ENCODE data around the gene GPC6.

Gene GPC6

DNA sequence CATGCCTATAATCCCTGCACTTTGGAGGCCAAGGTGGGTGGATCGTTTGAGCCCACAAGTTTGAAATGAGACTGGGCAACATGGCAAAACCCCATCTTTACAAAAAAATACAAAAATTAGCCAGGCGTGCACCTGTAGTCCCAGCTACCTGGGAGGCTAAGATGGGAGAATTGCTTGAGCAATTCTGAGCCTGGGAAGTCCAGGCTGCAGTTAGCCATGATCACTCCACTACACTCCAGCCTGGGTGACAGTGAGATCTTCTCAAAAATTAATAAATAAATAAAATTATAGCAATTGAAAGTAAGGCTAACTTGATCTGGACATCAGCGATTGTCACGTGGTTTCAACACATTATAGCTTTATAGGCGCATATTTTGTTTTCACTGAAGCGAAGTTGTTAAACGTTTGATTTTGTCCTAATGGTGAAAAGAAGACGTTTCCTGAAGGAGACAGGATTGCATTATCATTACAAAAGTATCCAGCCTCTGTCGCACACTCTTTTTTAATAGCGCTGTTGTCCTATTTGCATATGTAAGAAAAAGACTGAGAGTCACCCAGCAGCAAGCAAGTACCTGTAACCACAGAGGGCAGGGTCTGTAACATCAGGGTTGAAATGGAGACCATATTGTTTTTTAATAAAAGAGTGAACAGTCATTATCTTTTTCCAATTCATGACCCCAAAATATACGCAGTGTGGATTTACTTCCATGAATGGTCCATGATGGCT, 917.2 kb downstream of the GPC6 start:
- ATAC-seq (no peak), DNase-seq (ENCODE audit: low spot score in 2 of 2) (no peak)
- H3K9me3 Mint-ChIP-seq = no peaks in the 10 kb centered on the region
- H3K36me3 Mint-ChIP-seq = no peaks in the 10 kb centered on the region
- no peaks in the 10 kb centered on the region for H3K4me1 Mint-ChIP-seq
- no peak overlapping the region for H3K27ac Mint-ChIP-seq
- H3K4me3 Mint-ChIP-seq = no peak overlapping the region

DNA sequence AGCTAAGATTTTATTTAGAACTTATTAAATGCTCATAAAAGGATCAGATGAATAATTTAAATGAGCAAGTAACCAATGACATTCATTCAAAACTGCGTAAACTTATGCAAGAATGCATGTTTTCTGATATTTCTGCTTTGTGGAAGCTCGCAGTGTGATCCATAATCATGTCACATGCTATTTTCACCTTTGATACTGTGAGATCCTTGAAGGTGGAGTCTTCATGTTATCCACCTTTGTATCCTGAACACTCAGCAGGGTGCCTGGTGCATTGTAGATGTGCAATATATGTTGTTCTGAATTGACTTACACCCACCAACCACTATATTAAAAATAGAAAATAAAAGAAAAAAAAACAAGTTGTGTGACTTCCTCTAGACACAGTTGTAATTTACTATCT, 919.4 kb downstream of the GPC6 start:
- DNase-seq (ENCODE audit: low spot score in 2 of 2) (no peak), ATAC-seq (no peak)
- H3K9me3 Mint-ChIP-seq = no peaks in the 10 kb centered on the region
- H3K27ac Mint-ChIP-seq = no peak overlapping the region
- no peaks in the 10 kb centered on the region for H3K4me1 Mint-ChIP-seq
- no peak overlapping the region for H3K4me3 Mint-ChIP-seq
- no peaks in the 10 kb centered on the region for H3K36me3 Mint-ChIP-seq

DNA sequence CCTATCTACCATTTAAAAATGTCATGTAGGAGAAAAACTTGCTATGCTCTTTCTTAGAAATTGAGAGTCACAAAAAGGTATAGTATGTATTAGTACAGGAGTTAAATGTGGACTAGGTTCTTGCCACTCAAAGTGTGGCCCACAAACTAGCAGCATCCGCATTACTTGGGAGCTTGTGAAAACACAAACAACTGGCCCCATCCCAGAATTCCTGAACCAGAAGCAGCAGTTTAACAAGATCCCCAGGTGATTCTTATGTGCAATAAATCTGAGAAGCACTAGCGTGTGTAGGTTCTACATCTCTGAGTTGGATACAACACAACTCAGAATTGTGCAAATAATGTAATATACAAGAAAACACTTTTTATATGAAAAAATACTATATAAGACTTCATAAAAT, 927.0 kb downstream of the GPC6 start:
- DNase-seq (ENCODE audit: low spot score in 2 of 2) (no peak), ATAC-seq (no peak)
- H3K4me1 Mint-ChIP-seq = no peaks in the 10 kb centered on the region
- no peaks in the 10 kb centered on the region for H3K36me3 Mint-ChIP-seq
- H3K4me3 Mint-ChIP-seq = no peak overlapping the region
- H3K9me3 Mint-ChIP-seq = peaks cover 3% of the 10 kb centered on the region
- no peak overlapping the region for H3K27ac Mint-ChIP-seq

DNA sequence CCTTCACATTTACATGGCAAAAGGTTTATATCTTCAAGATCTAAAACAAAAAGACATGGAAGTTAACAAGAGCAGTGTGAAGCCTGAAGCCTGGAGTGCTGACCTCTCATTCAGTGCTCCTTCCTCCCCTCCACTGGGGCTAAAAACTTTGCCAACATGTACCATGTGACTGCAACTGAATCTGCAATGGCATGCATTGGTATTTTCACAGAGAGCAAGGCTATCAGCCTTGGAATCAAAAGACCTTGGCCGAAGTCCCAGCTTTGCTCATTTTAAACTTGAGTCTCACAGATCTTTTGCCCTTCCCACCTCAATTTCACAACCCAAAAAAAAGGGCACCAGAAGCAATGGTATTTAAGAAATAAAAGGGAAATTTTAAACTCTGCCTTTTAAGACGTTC, 927.8 kb downstream of the GPC6 start:
- DNase-seq (ENCODE audit: low spot score in 2 of 2) (no peak), ATAC-seq (no peak)
- Mint-ChIP-seq H3K4me1 (no peaks in the 10 kb centered on the region), H3K9me3 (peaks cover 3% of the 10 kb centered on the region), H3K27ac (no peak overlapping the region), H3K4me3 (no peak overlapping the region), H3K36me3 (no peaks in the 10 kb centered on the region)

DNA sequence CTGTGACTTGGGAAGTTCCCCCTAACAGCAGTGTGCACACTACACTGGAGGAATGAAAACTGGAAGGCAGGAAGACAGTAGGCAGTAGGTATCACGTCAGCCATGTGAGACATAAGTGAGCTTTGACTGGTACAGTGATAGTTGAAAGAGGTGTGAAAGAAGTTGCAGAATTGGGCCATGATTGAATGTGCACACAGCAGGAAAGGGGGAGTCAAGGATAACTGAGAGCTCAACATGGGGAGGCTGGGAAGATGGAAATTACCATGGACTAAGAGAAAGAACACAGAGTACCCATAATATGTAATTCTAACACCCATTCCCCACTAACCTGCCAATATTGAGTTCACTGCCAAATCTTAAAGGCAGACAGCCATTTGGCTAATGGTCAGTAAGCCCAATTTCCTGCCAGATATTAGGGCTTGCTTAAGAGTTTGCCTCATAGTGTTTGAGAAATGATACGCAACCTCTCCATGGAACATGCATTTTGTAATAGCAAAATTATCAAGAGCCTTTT, 931.2 kb downstream of the GPC6 start:
- H3K36me3 Mint-ChIP-seq = no peaks in the 10 kb centered on the region

DNA sequence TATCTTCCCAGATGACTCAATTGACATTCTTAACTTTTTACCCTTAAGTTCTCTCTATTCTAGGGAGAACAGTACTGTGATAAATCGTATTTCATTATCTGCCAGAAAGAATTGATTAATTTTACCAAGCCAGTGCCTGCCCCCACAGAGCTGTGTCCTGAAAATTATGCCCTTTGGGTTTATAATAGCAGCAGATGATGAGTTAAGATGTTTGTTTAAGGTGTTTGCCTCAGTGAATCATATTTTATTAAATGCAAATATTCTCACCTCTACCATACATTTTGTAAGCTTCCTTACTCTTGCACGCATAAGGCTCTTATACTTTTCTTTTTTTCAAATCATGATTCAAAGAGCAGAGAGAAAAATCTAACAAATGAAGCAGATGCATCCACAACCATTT, 934.3 kb downstream of the GPC6 start:
- H3K4me1 Mint-ChIP-seq = no peaks in the 10 kb centered on the region
- H3K27ac Mint-ChIP-seq = no peak overlapping the region
- DNase-seq (ENCODE audit: low spot score in 2 of 2) (no peak), ATAC-seq (no peak)
- H3K4me3 Mint-ChIP-seq = no peak overlapping the region
- H3K36me3 Mint-ChIP-seq = no peaks in the 10 kb centered on the region
- peaks cover 3% of the 10 kb centered on the region for H3K9me3 Mint-ChIP-seq

More for the DNA sequence above, 931.2 kb downstream of the GPC6 start:
- H3K4me3 Mint-ChIP-seq = no peak overlapping the region
- DNase-seq (ENCODE audit: low spot score in 2 of 2) = no peak
- peaks cover 3% of the 10 kb centered on the region for H3K9me3 Mint-ChIP-seq
- H3K4me1 Mint-ChIP-seq = no peaks in the 10 kb centered on the region
- no peak for ATAC-seq
- H3K27ac Mint-ChIP-seq = no peak overlapping the region

DNA sequence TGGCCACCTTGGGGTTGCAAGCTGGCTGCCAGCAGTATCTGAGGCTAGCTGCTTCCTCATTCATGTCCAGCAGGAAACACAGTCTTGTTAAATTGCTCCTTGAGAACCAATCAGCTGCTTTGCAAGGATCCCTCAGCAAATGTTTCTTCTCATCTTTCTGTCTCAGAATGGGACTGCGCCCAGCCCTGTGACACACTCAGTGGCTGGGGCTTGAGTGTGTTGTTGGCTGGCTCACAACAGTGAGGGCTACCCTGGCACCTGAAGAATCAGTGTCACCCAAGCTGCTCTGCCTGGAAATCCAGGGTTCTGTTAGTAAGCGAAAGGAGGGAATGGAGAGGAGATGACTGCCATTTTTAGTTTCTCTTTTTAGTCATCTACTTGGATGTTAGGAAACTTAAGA, 935.7 kb downstream of the GPC6 start:
- Mint-ChIP-seq H3K9me3 (peaks cover under 1% of the 10 kb centered on the region), H3K4me1 (no peaks in the 10 kb centered on the region), H3K36me3 (no peaks in the 10 kb centered on the region), H3K27ac (no peak overlapping the region), H3K4me3 (no peak overlapping the region)
- no peak for DNase-seq (ENCODE audit: low spot score in 2 of 2)
- no peak for ATAC-seq

DNA sequence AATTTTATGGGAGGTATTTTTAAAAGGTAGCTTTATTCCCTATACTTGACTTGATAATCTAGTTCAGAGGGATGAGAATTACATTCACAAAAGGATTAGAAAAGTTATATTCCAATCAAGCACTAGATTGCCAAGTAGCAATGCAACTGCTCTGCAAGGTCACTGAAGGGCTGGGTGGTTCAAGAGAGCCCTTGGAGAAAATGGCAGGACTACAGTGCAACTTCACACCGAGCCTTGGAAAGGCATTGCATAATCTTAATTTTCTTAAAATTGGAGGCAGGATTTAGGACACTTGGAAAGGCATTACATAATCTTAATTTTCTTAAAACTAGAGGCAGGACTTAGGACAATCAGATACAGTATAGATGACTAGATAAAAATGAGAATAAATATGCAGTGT, 936.9 kb downstream of the GPC6 start:
- DNase-seq (ENCODE audit: low spot score in 2 of 2) (no peak), ATAC-seq (no peak)
- Mint-ChIP-seq H3K27ac (no peak overlapping the region), H3K4me1 (no peaks in the 10 kb centered on the region), H3K4me3 (no peak overlapping the region), H3K36me3 (no peaks in the 10 kb centered on the region), H3K9me3 (no peaks in the 10 kb centered on the region)

DNA sequence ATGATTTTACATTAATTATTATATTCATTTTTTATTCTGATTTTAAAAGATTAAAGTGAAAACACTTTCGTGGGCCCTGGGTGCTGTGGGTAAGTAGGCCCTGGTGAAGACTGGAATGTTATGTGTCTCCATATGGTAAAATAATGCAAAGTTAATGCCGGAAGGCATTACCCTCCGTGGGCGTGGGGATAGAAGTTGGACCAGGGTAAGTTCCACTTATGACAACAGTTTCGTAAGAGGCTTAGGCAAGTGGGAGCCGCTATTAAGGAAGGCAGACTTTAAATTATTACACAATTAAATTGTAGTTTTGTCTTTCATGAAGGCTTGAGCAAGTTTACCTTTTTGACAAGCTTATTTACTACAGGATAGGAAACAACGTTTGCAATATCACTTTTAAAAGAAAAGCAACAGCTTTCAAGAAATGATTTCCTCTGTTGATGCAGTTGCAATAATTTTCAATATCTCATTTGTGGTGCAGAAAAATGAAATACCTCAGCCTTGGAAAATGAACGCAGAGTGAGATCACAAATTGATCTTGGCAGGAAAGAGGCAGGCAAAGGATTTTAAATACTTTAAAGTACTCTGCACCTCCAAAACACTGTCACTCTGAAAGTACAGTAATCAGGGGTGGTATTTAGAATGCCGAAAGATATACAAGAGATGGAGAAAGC, 942.3 kb downstream of the GPC6 start:
- Mint-ChIP-seq H3K36me3 (no peaks in the 10 kb centered on the region), H3K27ac (no peak overlapping the region), H3K4me3 (no peak overlapping the region), H3K4me1 (no peaks in the 10 kb centered on the region), H3K9me3 (no peaks in the 10 kb centered on the region)
- no peak for ATAC-seq
- DNase-seq (ENCODE audit: low spot score in 2 of 2) = no peak

DNA sequence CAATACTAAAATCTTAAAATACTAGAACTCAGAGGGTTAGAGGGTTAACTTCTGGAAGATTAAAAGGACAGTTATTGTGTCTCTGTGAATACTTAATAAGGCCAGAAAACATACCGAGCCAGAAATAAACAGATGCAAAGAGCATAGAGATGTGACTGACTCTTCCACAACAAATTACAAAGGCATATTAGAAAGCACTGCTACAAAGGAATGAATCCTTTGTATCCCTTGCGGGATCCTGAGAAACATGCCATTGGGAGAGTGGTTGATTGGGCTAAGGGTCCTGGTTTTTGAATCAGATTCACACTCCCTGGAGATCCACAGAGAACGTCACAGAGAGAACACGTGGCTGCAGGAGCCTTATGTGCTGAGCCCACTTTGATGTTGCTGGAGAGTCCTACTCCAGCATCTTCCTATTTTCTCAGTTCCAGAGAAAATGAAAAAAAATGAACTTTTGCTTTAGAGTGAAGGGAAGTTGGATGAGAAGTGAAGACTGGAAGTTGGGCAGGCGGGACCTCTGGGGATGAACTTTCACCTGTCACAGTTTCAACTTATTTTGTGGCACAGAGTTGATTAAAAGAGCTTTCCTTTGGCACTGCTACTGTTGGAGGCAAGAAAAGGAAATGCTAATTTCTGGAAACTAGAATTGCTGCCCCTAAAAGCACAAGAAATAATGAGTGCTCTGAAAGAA, 943.0 kb downstream of the GPC6 start:
- Mint-ChIP-seq H3K36me3 (no peaks in the 10 kb centered on the region), H3K27ac (no peak overlapping the region), H3K9me3 (no peaks in the 10 kb centered on the region), H3K4me1 (no peaks in the 10 kb centered on the region), H3K4me3 (no peak overlapping the region)
- no peak for DNase-seq (ENCODE audit: low spot score in 2 of 2)
- ATAC-seq = no peak

DNA sequence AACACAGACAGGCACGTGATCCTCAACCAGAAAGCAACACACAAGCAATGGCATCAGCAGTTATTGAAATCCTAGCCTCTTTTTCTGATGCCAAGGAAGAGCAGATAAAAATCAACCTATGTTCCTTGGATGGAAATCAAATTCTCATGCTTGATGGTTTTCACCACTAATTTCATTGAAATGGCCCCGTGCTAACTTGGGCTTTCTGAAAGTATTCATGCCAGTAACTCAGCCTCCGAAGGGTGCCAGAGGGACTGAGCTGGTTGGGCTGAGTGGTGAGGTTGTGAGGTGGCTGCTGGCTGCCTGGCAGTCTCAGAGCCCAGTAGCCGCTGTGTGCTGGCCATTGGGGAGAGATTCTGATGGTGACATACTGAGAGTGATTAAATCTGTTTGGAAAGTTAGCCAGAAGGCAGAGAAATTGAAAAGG, 943.6 kb downstream of the GPC6 start:
- DNase-seq (ENCODE audit: low spot score in 2 of 2) (no peak), ATAC-seq (no peak)

DNA sequence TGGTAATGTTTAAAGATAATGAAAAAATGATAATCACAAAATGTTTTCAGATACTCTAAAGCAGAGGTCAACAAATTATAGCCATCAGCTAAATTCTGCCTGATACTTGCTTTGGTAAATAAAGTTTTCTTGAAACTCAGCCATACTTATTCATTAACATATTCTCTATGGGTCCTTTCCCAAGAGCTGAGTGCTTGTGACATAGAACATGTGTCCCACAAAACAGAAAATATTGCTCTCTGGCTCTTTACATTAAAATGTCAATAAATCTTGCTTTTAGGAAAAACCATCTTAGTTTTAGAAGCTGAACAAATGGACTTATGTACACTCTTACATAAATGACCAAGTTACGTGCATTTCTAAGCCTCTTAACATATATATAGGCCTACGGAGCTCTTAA, 945.8 kb downstream of the GPC6 start:
- H3K36me3 Mint-ChIP-seq = no peaks in the 10 kb centered on the region
- H3K27ac Mint-ChIP-seq = no peak overlapping the region
- ATAC-seq (no peak), DNase-seq (ENCODE audit: low spot score in 2 of 2) (no peak)
- no peaks in the 10 kb centered on the region for H3K4me1 Mint-ChIP-seq
- H3K4me3 Mint-ChIP-seq = no peak overlapping the region
- no peaks in the 10 kb centered on the region for H3K9me3 Mint-ChIP-seq

More for the DNA sequence above, 943.6 kb downstream of the GPC6 start:
- H3K36me3 Mint-ChIP-seq = no peaks in the 10 kb centered on the region
- no peaks in the 10 kb centered on the region for H3K9me3 Mint-ChIP-seq
- H3K4me3 Mint-ChIP-seq = no peak overlapping the region
- no peak overlapping the region for H3K27ac Mint-ChIP-seq
- no peaks in the 10 kb centered on the region for H3K4me1 Mint-ChIP-seq

DNA sequence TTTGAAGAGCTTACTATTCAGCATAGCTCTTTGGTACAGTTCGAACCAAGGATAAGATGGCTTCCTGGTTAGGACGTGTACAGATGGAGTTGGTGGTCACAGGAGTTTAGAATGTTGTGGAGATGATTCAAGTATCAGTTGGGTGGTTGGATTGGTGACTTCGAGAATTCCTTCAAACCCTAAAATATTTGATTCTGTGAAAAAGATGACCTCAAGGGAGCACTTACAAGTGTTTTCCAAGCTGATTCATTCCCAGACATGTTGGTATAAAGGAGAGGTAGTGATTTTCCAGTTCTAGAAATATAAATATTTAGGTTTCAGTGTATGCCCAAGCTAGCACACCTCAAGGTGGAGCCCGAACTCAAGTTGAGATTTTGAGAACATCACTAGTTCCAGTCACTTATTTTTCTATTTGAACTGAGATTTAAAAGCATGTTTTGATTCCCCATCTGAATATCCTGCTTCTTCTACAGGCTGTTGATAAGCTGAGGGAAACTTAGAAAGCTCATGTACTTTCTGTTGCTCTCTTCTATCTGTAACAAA, 946.8 kb downstream of the GPC6 start:
- Mint-ChIP-seq H3K9me3 (no peaks in the 10 kb centered on the region), H3K27ac (no peak overlapping the region), H3K4me1 (no peaks in the 10 kb centered on the region), H3K4me3 (no peak overlapping the region), H3K36me3 (no peaks in the 10 kb centered on the region)
- no peak for DNase-seq (ENCODE audit: low spot score in 2 of 2)
- no peak for ATAC-seq

DNA sequence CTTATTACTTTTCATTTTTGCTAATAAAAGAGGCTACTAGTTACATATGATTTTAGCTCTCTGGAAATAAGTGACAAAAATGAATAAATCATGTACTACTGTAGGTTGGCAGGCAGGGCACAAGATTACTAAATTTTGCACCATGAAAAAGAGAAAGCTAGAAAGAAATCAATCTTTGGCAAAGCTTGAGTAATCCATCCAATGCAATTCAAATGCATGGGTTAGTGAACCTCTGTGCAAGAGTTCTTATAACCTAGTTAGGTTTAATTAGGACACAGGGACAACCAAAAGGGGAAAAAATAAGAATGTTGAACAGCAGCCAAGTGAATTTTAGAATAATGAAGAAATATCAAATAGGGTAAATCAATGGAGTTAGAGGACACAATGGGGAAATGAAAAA, 947.4 kb downstream of the GPC6 start:
- no peaks in the 10 kb centered on the region for H3K4me1 Mint-ChIP-seq

DNA sequence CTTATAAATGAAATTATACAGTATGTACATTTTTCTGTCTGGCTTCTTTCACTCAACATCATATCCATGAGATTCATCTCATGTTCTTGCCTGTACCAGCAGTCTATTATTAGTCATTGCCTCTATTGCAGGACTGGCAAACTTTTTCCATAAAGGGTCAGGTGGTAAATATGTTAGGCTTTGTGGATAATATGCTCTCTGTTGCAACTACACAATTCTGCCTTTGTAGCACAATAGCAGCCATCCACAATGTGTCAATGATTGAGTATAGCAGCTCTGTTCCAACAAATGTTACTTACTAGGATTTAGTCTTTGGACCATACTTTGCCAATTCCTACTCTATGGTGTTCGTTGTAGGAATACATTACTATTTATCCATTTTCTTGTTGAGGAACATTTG, 948.5 kb downstream of the GPC6 start:
- no peak for DNase-seq (ENCODE audit: low spot score in 2 of 2)
- no peaks in the 10 kb centered on the region for H3K4me1 Mint-ChIP-seq
- H3K36me3 Mint-ChIP-seq = no peaks in the 10 kb centered on the region
- H3K4me3 Mint-ChIP-seq = no peak overlapping the region
- H3K9me3 Mint-ChIP-seq = no peaks in the 10 kb centered on the region
- ATAC-seq = no peak
- H3K27ac Mint-ChIP-seq = no peak overlapping the region

More for the DNA sequence above, 947.4 kb downstream of the GPC6 start:
- Mint-ChIP-seq H3K27ac (no peak overlapping the region), H3K9me3 (no peaks in the 10 kb centered on the region), H3K4me3 (no peak overlapping the region), H3K36me3 (no peaks in the 10 kb centered on the region)
- DNase-seq (ENCODE audit: low spot score in 2 of 2) (no peak), ATAC-seq (no peak)
